Stimulated activated CD4-positive, alpha-beta T cell treated with anti-CD3 and anti-CD28 coated beads, Interleukin-2, amount 100 ng/mL, for 4 hours (primary cell): ENCODE results near the gene MIEN1.
A peak's percentile ranks its signal among the peaks of the same experiment; 100 is the strongest.
"Not testable (repeated sequence)": the region's sequence is repeated elsewhere in the genome, so short reads cannot be mapped to it uniquely, and the experiment has no call there.

ENCODE experiments used
- DNase-seq: peaks from one replicate; pipeline ENCODE4 v3.0.0-alpha.2; 2020; ENCODE audit warnings: low read depth

The MIEN1 gene

GRCh38 chr17:39730095-39730921, at the start of gene MIEN1:
MIEN1 (minus strand) TSS chr17:39730532; CDS start chr17:39730495, 37 bp downstream.
- DNase-seq = peak; percentile 89

DNA sequence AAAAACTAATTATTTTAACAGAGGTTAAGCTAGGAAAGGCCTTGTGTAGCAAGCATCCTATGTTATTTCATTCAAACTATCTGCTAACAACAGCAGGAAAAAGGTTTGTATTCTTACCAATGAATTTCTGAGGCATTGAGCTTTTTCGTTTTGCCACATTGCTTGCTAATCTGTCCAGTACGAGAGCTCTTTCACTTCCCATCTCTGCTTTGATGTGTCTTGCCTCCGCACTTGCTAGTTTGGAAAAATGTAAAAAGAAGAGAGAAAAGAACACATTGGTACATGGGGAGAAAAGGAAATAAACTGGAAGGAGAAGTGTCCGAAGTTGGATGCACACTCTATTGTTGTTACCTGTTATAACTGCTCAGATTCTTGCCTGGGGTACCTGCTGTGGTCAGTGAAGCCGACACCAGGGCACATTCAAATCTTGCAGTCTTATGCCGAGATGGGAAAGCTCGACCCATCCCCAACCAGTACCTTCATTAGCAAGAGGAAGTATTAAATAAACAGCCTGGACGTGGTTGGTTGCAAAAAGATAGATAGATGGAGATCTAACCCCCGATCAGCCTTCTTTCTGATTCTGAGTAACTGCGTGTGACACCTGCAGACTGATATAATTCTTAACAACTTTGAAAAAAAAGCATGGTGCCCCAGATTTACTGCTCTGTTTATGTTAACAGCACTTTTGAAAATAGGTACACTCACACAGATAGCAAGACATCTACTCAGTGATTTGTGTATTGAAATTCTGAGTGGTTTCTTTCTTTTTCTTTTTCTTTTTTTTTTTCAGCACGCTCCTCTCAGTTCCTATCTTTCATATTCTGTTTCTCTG, 47.4 kb upstream of the MIEN1 start:
- DNase-seq = no peak

GRCh38 chr17:39776252-39776651, 45.9 kb upstream of the MIEN1 start:
- no peak for DNase-seq

- no peak for DNase-seq
Observed at GRCh38 chr17:39775031-39775430, 44.7 kb upstream of the MIEN1 start.

GRCh38 chr17:39774047-39774446, 43.7 kb upstream of the MIEN1 start:
- no peak for DNase-seq

- no peak for DNase-seq
Observed at GRCh38 chr17:39772987-39773934, 42.9 kb upstream of the MIEN1 start.

DNA sequence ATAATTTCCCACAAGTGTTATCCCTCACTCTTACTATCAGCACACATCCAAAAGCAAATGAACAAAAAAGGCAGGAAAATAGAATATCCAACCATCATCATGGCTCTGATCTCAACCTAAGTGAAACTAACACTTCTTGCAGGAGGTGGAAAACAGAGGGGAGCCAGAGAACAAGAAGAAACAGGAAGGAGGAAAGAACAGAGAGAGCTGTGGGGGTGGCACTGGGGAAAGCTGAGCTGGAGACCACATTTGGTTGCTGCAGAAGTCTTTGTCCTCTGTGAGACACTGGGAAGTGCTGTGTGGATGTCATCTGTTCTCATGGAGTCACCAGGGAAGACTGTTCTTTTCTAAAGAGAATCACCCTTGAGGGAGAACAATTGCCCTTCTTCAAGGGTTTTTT, 42.1 kb upstream of the MIEN1 start:
- DNase-seq = no peak

DNA sequence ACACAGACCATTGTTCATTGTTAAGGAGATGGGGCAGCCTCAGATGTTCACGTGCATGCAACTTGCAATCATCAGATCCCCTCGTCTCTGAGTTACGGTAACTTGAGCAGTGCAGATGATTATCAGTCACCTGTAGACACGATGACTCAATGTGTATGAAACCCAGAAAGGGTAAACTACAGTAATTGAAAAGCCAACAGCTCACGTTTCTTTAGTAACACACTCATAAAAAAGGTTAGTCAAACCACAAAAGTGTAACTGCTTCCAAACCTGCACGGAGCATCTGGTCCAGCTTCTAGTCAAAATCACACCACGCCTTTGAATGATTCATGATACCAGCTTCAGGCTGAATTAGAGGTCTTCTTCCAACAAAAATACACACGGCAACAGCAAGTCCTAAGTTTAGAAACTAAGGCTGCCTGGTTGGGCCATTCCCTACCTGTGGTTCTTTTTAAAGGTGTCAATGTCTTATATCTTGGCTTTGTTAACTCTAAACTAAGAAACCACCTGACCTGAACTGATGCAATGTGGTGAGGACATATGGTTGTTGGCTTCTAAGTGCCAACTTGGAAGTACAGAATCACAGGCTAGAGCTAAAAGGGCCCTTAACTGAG, 39.7 kb upstream of the MIEN1 start:
- peak; percentile 69 for DNase-seq

- DNase-seq = no peak
Observed at GRCh38 chr17:39767147-39767546, 36.8 kb upstream of the MIEN1 start.

- DNase-seq = no peak
Observed at GRCh38 chr17:39765766-39766165, 35.4 kb upstream of the MIEN1 start.

DNA sequence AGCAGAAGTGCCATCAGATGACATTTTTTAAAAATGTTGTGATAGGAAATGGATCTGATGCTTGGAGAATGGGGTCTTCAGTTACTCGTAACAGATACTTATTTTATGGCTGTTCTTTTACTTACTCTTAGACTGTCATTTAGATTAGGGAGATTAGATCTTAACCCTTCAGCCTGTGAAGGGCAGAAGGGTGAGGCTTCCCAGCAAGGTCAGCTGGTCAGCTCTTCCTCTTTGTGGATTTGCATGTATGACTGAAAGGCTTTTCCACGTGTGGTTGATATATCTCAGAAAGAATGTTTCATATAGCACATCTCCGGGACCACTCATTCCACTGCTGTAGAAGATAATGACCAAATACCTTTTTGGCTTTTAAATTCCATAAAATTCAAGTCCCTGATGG, 34.8 kb upstream of the MIEN1 start:
- no peak for DNase-seq

GRCh38 chr17:39764171-39764570, 33.8 kb upstream of the MIEN1 start:
- DNase-seq = not testable (repeated sequence)

DNA sequence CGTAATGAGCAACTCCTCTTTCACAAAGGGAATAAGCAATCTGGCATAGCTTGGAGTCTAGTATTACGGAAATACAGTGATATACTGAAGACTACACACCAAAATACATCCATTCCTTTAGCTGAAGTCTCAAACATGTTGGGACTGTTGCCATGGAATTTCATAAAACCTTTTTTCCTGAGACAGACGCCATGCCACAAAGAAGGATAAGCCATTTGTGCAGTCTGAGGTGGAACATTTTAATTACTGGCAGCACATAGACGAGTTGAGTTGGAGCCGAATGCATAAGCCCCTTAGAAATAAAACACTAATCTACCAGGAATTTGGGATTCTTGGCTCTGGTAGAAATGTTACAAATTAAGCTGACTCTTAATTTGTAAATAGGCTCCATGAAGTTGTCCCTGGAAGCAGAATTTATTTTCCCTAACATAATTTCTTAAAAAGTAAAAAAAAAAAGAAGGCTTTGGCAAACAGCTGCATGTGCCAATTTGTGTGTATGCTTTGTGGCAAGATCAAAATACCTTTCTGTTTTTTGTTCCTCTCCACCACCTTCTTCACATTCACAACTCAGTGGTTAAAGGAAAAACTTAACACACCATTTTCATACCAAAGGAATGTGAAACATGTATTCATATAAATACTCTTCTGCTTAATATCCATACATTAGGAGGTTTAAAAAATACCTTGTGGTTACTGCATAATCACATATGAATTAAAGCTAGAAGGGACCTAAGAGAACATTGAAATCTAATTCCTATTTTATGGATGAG, 32.9 kb upstream of the MIEN1 start:
- DNase-seq = no peak

DNA sequence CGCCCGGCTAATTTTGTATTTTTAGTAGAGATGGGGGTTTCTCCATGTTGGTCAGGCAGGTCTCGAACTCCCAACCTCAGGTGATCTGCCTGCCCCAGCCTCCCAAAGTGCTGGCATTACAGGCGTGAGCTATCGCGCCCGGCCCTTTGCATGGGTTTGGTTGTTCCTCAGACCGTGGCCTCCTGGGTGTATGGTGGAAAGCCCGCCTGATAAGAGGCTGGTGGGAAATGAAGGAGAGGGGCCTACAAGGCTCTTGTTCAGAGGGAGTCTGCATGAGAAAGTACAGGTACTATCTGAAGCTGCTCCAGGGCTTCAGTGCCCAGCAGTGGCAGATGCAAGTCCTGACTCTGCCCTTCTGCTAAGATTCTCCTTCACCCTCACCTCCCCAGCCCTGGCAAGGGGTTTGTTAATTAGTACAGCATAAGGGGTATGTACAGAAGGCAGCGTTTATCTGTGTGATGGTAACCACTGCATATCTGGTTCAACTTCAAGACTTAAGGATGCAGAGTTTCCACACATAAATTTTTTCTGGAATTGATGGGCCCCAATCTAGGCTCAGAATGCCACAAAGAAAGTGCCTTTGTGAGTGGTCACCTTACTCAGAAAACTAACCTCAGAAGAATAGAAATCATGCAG, 31.6 kb upstream of the MIEN1 start:
- DNase-seq = no peak

GRCh38 chr17:39759204-39759603, 28.9 kb upstream of the MIEN1 start:
- DNase-seq = no peak

- no peak for DNase-seq
Observed at GRCh38 chr17:39757931-39758873, 27.9 kb upstream of the MIEN1 start.

DNA sequence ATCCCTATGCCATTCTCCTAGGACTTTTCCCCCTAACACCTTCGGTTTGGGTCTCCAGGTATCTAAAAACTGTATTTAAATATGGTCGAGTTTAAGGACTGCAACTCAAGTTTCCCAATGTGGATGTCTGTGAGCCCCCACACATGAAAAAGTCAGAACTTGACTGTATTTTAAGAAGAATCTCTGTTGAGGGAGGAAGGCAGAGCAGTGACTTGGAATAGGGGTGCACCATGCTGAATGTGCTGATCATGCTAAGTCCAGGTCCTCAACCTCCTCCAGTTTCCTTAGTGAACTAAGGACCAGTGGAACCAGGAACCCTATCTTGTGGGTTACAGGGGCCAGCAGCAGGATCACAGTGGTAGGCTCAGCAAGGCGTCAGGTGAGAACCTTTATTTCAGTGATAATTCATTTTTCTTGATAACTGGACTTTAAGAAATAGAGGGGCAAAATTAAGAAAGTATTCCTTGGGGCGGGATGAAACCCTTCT, 26.9 kb upstream of the MIEN1 start:
- no peak for DNase-seq

- no peak for DNase-seq
Observed at GRCh38 chr17:39756380-39757079, 26.2 kb upstream of the MIEN1 start.
